PC-3 (cell line): ENCODE data around the gene ZFAND6. TPM values are rescaled to one million over a fixed set of nuclear protein-coding genes. Genes with fewer than 3 reads are reported as not detected.
"Not testable (repeated sequence)": the region's sequence is repeated elsewhere in the genome, so short reads cannot be mapped to it uniquely, and the experiment has no call there.

Experiments
- ATAC-seq: fragments of 200-7000 bp; cut with Tn5 transposase; 2 replicates; pipeline ENCODE4 v1.9.1; 2020; ENCODE audit warnings: mild to moderate bottlenecking, moderate library complexity
- BruUV-seq: library from RNA; stranded (reverse); fragments of 400-500 nt; replicated peaks from 2 replicates; lab custom pipeline; 2021; lab: Mats Ljungman, UMichigan
- CTCF ChIA-PET: fragments of 300-600 bp; sonication (Branson Sonifier 250); formaldehyde crosslinking; loops from one replicate; lab custom pipeline; 2022; ENCODE audit warnings: antibody characterized with exemption; lab: Charles Lee
- POLR2A ChIA-PET: fragments of 300-600 bp; sonication (Branson Sonifier 250); formaldehyde crosslinking; loops from one replicate; lab custom pipeline; 2022; ENCODE audit warnings: antibody characterized with exemption; ENCODE audit not compliant: unreplicated experiment; lab: Charles Lee
- DNase-seq: peaks from one replicate; pipeline ENCODE4 v3.0.0-alpha.2; 2015
- H2AFZ ChIP-seq: fragments of 300-600 bp; sonication (generic); 2 replicates; pipeline ENCODE4 v1.6.0; 2016; ENCODE audit warnings: antibody characterized with exemption, low read length
- H3F3A ChIP-seq: fragments of 300-600 bp; sonication (generic); one replicate; pipeline ENCODE4 v1.6.0; 2017; ENCODE audit warnings: antibody characterized with exemption, low read length, control low read depth, mild to moderate bottlenecking; ENCODE audit not compliant: unreplicated experiment
- H3K27ac ChIP-seq: fragments of 300-600 bp; sonication (generic); 2 replicates; pipeline ENCODE4 v1.5.1; 2016; ENCODE audit warnings: mild to moderate bottlenecking, low read length
- H3K27me3 ChIP-seq: fragments of 300-600 bp; sonication (generic); 2 replicates; pipeline ENCODE4 v1.6.1; 2016; ENCODE audit warnings: low read length, mixed read lengths
- H3K36me3 ChIP-seq: fragments of 300-600 bp; sonication (generic); 2 replicates; pipeline ENCODE4 v1.6.1; 2016; ENCODE audit warnings: low read depth, mixed run types, low read length, mixed read lengths
- H3K4me1 ChIP-seq: fragments of 300-600 bp; sonication (generic); 2 replicates; pipeline ENCODE4 v1.5.1; 2016; ENCODE audit warnings: low read length; ENCODE audit not compliant: insufficient read depth
- H3K4me2 ChIP-seq: fragments of 300-600 bp; sonication (generic); 2 replicates; pipeline ENCODE4 v1.6.0; 2016; ENCODE audit warnings: low read length
- H3K4me3 ChIP-seq: fragments of 300-600 bp; sonication (generic); 2 replicates; pipeline ENCODE4 v1.5.1; 2016; ENCODE audit warnings: mild to moderate bottlenecking, low read length, mixed read lengths
- H3K79me2 ChIP-seq: fragments of 300-600 bp; sonication (generic); 2 replicates; pipeline ENCODE4 v1.6.1; 2017; ENCODE audit warnings: low read length, mixed read lengths
- H3K9ac ChIP-seq: fragments of 300-600 bp; sonication (generic); 2 replicates; pipeline ENCODE4 v1.6.0; 2016; ENCODE audit warnings: mild to moderate bottlenecking, low read length
- H3K9me2 ChIP-seq: fragments of 300-600 bp; sonication (generic); replicated peaks from 2 replicates; pipeline ENCODE4 v1.6.1; 2016; ENCODE audit warnings: mixed run types, low read length, mixed read lengths
- H3K9me3 ChIP-seq: fragments of 300-600 bp; sonication (generic); 2 replicates; pipeline ENCODE4 v1.6.1; 2016; ENCODE audit warnings: low read length, mixed read lengths
- H4K20me1 ChIP-seq: fragments of 300-600 bp; sonication (generic); 2 replicates; pipeline ENCODE4 v1.6.1; 2016; ENCODE audit warnings: low read length, mixed read lengths
- CTCF ChIP-seq: fragments of 300-600 bp; sonication (generic); conservative IDR thresholded peaks from 2 replicates; pipeline ENCODE4 v1.5.1; 2017; ENCODE audit warnings: antibody characterized with exemption, low read depth, mild to moderate bottlenecking, low read length
- EZH2 ChIP-seq: fragments of 300-600 bp; sonication (generic); IDR thresholded peaks from one replicate; pipeline ENCODE4 v1.6.1; 2017; ENCODE audit warnings: antibody characterized with exemption, mild to moderate bottlenecking, low read length; ENCODE audit not compliant: unreplicated experiment
- EZH2phosphoT487 ChIP-seq: fragments of 300-600 bp; sonication (generic); IDR thresholded peaks from 2 replicates; pipeline ENCODE4 v1.6.1; 2018; ENCODE audit warnings: mild to moderate bottlenecking, antibody characterized with exemption, low read length, borderline replicate concordance
- intact Hi-C: fragments of 100-400 bp; cut with micrococcal nuclease; formaldehyde crosslinking; loops from 2 replicates; pipeline ENCODE4 v1.9.0; 2023
- total RNA-seq: library from RNA; depleted of rRNA; stranded (reverse); fragments of >200 nt; gene quantifications from 2 replicates; pipeline ENCODE4 v1.2.3, GENCODE V29; 2014

The ZFAND6 gene
- total RNA-seq, 1 experiment from 2014 or later: 96.6 TPM

GRCh38 chr15:80036071-80036470 is 23.4 kb upstream of the ZFAND6 start:
- no peaks in the 10 kb centered on the region for H4K20me1 ChIP-seq
- H3K4me1 ChIP-seq: peaks cover 31% of the 10 kb centered on the region
- H3K36me3 ChIP-seq: no peaks in the 10 kb centered on the region
- no peak overlapping the region for H2AFZ ChIP-seq
- H3K79me2 ChIP-seq: no peaks in the 10 kb centered on the region
- POLR2A ChIA-PET: no interaction called here
- H3K9me2 ChIP-seq: no peaks in the 10 kb centered on the region
- intact Hi-C loops: no loop called here
- H3K9ac ChIP-seq: no peak overlapping the region
- no peak overlapping the region for H3K4me2 ChIP-seq
- no peak overlapping the region for H3K4me3 ChIP-seq
- H3K9me3 ChIP-seq: no peaks in the 10 kb centered on the region
- ATAC-seq (no peak), DNase-seq (no peak)
- TF ChIP-seq EZH2 (no peak), CTCF (no peak), EZH2phosphoT487 (no peak)
- peaks cover 3% of the 10 kb centered on the region for H3F3A ChIP-seq
- CTCF ChIA-PET: no interaction called here
- no TSS peak for BruUV-seq
- no peak overlapping the region for H3K27ac ChIP-seq
- no peaks in the 10 kb centered on the region for H3K27me3 ChIP-seq

- Histone ChIP-seq H2AFZ (no peak overlapping the region), H3K9me2 (no peaks in the 10 kb centered on the region), H3K9me3 (no peaks in the 10 kb centered on the region), H3K79me2 (no peaks in the 10 kb centered on the region), H3K27ac (no peak overlapping the region), H3K36me3 (no peaks in the 10 kb centered on the region), H3K4me2 (no peak overlapping the region), H3K4me3 (no peak overlapping the region), H4K20me1 (no peaks in the 10 kb centered on the region), H3K4me1 (no peaks in the 10 kb centered on the region), H3F3A (no peaks in the 10 kb centered on the region), H3K9ac (no peak overlapping the region), H3K27me3 (no peaks in the 10 kb centered on the region)
- ATAC-seq: no peak
- TF ChIP-seq EZH2phosphoT487: no peak
- TF ChIP-seq EZH2: no peak
- TF ChIP-seq CTCF: no peak
- intact Hi-C loops: no loop called here
- no peak for DNase-seq
- no TSS peak for BruUV-seq
- POLR2A ChIA-PET: no interaction called here
- CTCF ChIA-PET: no interaction called here
Observed at GRCh38 chr15:80041494-80042253, 17.8 kb upstream of the ZFAND6 start.

GRCh38 chr15:80042568-80042967 is 16.9 kb upstream of the ZFAND6 start:
- POLR2A ChIA-PET: no interaction called here
- CTCF ChIA-PET: no interaction called here
- no TSS peak for BruUV-seq

GRCh38 chr15:80045219-80045618 is 14.3 kb upstream of the ZFAND6 start:
- H3F3A ChIP-seq, H3K27ac ChIP-seq, H3K4me1 ChIP-seq, H3K79me2 ChIP-seq, intact Hi-C loops, H3K4me2 ChIP-seq, ATAC-seq, H4K20me1 ChIP-seq, H3K36me3 ChIP-seq, H3K9me2 ChIP-seq, H3K27me3 ChIP-seq, H2AFZ ChIP-seq, BruUV-seq, H3K4me3 ChIP-seq, CTCF ChIA-PET, POLR2A ChIA-PET, DNase-seq, H3K9me3 ChIP-seq, H3K9ac ChIP-seq: not testable (repeated sequence)

More at GRCh38 chr15:80042568-80042967, 16.9 kb upstream of the ZFAND6 start:
- Histone ChIP-seq H3K9me2 (no peaks in the 10 kb centered on the region), H3K4me2 (no peak overlapping the region), H3K36me3 (no peaks in the 10 kb centered on the region), H3K4me1 (no peaks in the 10 kb centered on the region), H3K9me3 (no peaks in the 10 kb centered on the region), H3K27me3 (no peaks in the 10 kb centered on the region), H3K79me2 (no peaks in the 10 kb centered on the region), H3K9ac (no peak overlapping the region), H3K27ac (no peak overlapping the region), H4K20me1 (no peaks in the 10 kb centered on the region), H3F3A (no peaks in the 10 kb centered on the region), H3K4me3 (no peak overlapping the region), H2AFZ (no peak overlapping the region)
- TF ChIP-seq EZH2 (no peak), CTCF (no peak), EZH2phosphoT487 (no peak)
- no peak for ATAC-seq
- intact Hi-C loops: no loop called here
- no peak for DNase-seq
